Left lung (tissue), 10 donors: ENCODE measurements around the gene UTP15. TPM values are rescaled to one million over a fixed set of nuclear protein-coding genes. Genes with fewer than 3 reads are reported as not detected.
A peak's percentile ranks its signal among the peaks of the same experiment; 100 is the strongest.

Experiments used
- ATAC-seq: fragments of 200-7000 bp; cut with Tn5 transposase; one replicate; pipeline ENCODE4 v1.9.1; 2020; ENCODE audit warnings: moderate library complexity
- DNase-seq, 4 donors: peaks; one replicate each; pipeline ENCODE4 v3.0.0-alpha.2; 2013 to 2020
- H3K27ac ChIP-seq, 2 donors: fragments of 200-600 bp; sonication (generic) in 1 of 2; one replicate each; pipeline versions ENCODE4 v1.5.0 to v1.8.0; 2020 to 2021
- H3K27me3 ChIP-seq, 2 donors: fragments of 200-600 bp; sonication (generic) in 1 of 2; one replicate each; pipeline versions ENCODE4 v1.5.0 to v1.8.0; 2020 to 2021
- H3K36me3 ChIP-seq, 2 donors: fragments of 200-600 bp; sonication (generic) in 1 of 2; one replicate each; pipeline versions ENCODE4 v1.5.0 to v1.8.0; 2020 to 2021
- H3K4me1 ChIP-seq, 2 donors: fragments of 200-600 bp; one replicate each; pipeline ENCODE4 v1.8.0; 2021
- H3K4me3 ChIP-seq, 2 donors: fragments of 200-600 bp; sonication (generic) in 1 of 2; one replicate each; pipeline versions ENCODE4 v1.5.0 to v1.8.0; 2020 to 2021; ENCODE audit warnings: mild to moderate bottlenecking in 1 of 2
- H3K9me3 ChIP-seq, 2 donors: fragments of 200-600 bp; sonication (generic) in 1 of 2; one replicate each; pipeline versions ENCODE4 v1.5.0 to v1.8.0; 2020 to 2021
- intact Hi-C, 2 donors: fragments of 100-400 bp; cut with DNase I; formaldehyde crosslinking; loops; one replicate each; pipeline versions ENCODE4 v1.11.2 to v1.14.2; 2022
- polyA plus RNA-seq, 6 donors: library from polyadenylated mRNA; unstranded; fragments of 120-200 nt; gene quantifications; one replicate each; pipeline ENCODE4 v1.2.1, GENCODE V29; 2013; ENCODE audit not compliant: insufficient read length in 6 of 6
- total RNA-seq, 2 donors: library from RNA; stranded (reverse); fragmentation: NEBNext Ultra II Directional; extraction: Animal tissue kit (Norgen Biotek cat#: 25700); gene quantifications; one replicate each; pipeline ENCODE4 v1.2.1, GENCODE V29; 2021
- TF ChIP-seq, protein P1 (sequence below), 2 donors: fragments of 200-600 bp; sonication (generic) in 1 of 2; IDR thresholded peaks; one replicate each; pipeline versions ENCODE4 v1.5.0 to v1.8.0; 2021; ENCODE audit warnings: antibody characterized with exemption in 2 of 2
- donor health status: DM: no; HTN: yes; CAD: no.
- donor health status: DM: no; HTN: no; CAD: no.

Gene UTP15
- total and polyA plus RNA-seq, 8 donors: 10.9 to 22.6 (median 17.3) TPM

DNA sequence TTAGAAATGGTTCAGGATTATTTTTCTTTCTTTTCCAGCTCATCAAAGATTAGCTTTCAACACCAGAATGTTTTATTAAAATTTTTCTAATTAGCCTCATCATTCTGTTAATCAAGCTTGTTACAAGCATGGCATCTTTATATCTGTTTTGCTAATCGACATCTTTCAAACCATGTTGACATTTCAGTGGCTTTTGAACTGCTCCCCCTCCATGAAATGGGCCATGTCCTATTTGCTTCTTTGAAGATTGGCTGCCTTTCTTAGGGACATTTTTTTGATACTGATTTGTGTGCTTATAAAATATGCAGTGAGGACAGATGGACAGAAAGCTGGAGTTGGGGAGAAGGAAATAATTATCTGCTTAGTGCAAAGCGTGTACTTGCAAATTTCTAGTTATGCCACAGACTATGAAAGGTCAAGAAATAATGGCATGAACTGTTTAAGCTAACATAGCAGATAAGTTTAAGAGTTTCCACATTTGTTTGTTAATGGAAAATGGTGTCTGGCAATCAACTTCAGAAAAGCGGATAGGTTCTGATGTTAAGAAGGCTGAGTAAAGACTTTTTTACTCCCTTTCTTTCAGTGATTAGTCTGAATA lies 39.8 kb upstream of the UTP15 start:
- TF ChIP-seq, protein P1, sequence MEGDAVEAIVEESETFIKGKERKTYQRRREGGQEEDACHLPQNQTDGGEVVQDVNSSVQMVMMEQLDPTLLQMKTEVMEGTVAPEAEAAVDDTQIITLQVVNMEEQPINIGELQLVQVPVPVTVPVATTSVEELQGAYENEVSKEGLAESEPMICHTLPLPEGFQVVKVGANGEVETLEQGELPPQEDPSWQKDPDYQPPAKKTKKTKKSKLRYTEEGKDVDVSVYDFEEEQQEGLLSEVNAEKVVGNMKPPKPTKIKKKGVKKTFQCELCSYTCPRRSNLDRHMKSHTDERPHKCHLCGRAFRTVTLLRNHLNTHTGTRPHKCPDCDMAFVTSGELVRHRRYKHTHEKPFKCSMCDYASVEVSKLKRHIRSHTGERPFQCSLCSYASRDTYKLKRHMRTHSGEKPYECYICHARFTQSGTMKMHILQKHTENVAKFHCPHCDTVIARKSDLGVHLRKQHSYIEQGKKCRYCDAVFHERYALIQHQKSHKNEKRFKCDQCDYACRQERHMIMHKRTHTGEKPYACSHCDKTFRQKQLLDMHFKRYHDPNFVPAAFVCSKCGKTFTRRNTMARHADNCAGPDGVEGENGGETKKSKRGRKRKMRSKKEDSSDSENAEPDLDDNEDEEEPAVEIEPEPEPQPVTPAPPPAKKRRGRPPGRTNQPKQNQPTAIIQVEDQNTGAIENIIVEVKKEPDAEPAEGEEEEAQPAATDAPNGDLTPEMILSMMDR (IDR thresholded peaks at IDR 0.05): no peak
- ATAC-seq: peak; percentile 35
- Histone ChIP-seq H3K9me3 (no peaks in the 10 kb centered on the region), H3K27ac (no peak overlapping the region), H3K4me1 (no peaks in the 10 kb centered on the region), H3K27me3 (no peaks in the 10 kb centered on the region), H3K4me3 (no peak overlapping the region), H3K36me3 (no peaks in the 10 kb centered on the region)
- intact Hi-C loops: no loop called here
- peak in 2 of 4 donors; percentile 53 to 55 for DNase-seq

DNA sequence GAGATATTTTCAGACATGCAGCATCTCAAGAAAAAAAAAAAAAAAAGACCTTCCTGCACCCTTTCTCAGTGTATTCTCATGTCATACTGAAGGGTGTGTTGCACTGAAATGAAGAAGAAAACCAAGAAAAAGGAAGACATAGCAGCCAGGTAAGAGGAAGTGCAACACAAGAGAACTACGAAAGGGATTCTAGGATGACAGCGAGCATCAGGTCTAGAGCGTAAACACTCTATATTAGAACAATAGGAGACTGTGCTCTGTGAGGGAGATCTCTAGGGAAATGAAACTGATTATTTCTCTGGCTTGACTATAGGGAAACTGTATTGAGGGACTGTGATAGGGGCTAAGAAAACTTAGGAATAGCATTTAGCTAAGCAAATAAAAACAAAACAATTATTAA lies 37.3 kb upstream of the UTP15 start:
- DNase-seq: no peak
- intact Hi-C loops: no loop called here
- Histone ChIP-seq H3K27ac (no peak overlapping the region), H3K36me3 (no peaks in the 10 kb centered on the region), H3K4me1 (no peaks in the 10 kb centered on the region), H3K9me3 (no peaks in the 10 kb centered on the region), H3K27me3 (peaks cover 0 to 3% of the 10 kb centered on the region in 2 donors), H3K4me3 (no peak overlapping the region)
- TF ChIP-seq, protein P1 (IDR thresholded peaks at IDR 0.05): no peak
- no peak for ATAC-seq

DNA sequence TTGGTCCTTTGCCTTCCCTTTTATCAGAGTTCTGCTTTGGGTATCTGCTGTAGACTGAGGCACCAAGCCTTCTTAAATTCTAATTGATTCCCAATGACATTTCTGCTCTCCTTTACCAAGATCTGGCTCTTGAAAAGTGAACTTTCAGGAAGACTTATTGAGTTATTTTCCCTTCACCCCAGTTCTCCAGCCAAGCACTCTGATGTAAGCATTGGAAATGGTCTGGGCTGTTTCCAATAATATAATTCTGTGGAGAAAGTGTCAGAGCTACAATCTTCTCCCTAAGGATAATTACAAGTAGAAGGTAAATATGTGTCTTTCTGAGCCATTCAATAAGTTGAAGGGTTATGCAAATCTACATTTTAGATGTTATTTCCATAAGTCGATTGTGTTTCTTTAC lies 36.5 kb upstream of the UTP15 start:
- Histone ChIP-seq H3K4me3 (no peak overlapping the region), H3K9me3 (no peaks in the 10 kb centered on the region), H3K36me3 (no peaks in the 10 kb centered on the region), H3K27me3 (peaks cover 0 to 3% of the 10 kb centered on the region in 2 donors), H3K27ac (no peak overlapping the region), H3K4me1 (no peaks in the 10 kb centered on the region)
- no peak for ATAC-seq
- intact Hi-C loops: no loop called here
- no peak for DNase-seq
- TF ChIP-seq, protein P1 (IDR thresholded peaks at IDR 0.05): no peak

DNA sequence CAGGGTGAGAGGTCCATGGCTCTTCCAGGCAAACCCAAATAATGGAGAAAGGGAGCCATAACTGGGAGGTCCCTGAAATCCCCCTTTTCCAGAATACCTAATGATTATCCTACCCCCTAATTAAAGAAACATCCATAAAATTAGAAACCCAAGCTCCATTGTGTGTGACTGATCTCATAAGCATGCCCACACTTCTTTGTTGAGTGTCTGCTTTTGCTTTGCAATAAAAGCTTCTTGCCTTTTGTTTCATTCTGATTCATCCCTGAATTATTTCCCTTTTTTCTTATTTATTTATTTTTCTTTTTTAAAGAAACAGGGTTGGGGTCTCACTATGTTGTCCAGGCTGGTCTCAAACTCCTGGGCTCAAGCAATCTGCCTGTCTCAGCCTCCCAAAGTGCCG lies 34.2 kb upstream of the UTP15 start:
- H3K9me3 ChIP-seq: no peaks in the 10 kb centered on the region
- H3K4me3 ChIP-seq: no peak overlapping the region
- DNase-seq (no peak), ATAC-seq (no peak)
- TF ChIP-seq, protein P1 (IDR thresholded peaks at IDR 0.05): no peak
- H3K27me3 ChIP-seq: peaks cover 0 to 3% of the 10 kb centered on the region in 2 donors
- H3K27ac ChIP-seq: no peak overlapping the region
- H3K36me3 ChIP-seq: no peaks in the 10 kb centered on the region
- H3K4me1 ChIP-seq: no peaks in the 10 kb centered on the region
- intact Hi-C loops: no loop called here

DNA sequence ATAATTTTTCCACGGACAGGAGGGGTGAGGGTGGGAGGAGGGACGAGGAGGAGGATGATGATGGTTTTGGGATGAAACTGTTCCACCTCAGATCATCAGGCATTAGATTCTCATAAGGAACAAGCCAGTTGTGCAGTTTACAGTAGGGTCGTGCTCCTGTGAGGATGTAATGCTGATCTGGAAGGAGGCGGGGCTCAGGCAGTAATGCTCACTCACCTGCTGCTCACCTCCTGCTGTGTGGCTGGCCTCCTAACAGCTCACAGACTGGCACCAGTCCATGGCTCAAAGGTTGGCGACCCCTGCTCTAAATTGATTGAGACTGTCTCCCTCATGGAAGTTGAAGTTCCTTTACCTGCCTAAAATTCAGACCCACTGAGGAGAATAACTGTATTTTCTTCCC lies 33.3 kb upstream of the UTP15 start:
- TF ChIP-seq, protein P1 (IDR thresholded peaks at IDR 0.05): no peak
- intact Hi-C loops: no loop called here
- Histone ChIP-seq H3K4me1 (no peaks in the 10 kb centered on the region), H3K4me3 (no peak overlapping the region), H3K9me3 (no peaks in the 10 kb centered on the region), H3K36me3 (no peaks in the 10 kb centered on the region), H3K27me3 (peaks cover 0 to 3% of the 10 kb centered on the region in 2 donors), H3K27ac (no peak overlapping the region)
- ATAC-seq (no peak), DNase-seq (no peak)
